Osteoblast (primary cell): Measurements from ENCODE around the gene ANTXR2. TPM values are rescaled to one million over a fixed set of nuclear protein-coding genes. Genes with fewer than 3 reads are reported as not detected.

Experiments
- DNase-seq: peaks from one replicate; pipeline ENCODE4 v3.0.0; 2011; ENCODE audit warnings: low spot score, mixed read lengths; ENCODE audit not compliant: insufficient read length; ENCODE audit errors: missing footprints
- H2AFZ ChIP-seq: 2 replicates; pipeline ENCODE4 v1.6.0; 2011; ENCODE audit warnings: mild to moderate bottlenecking, low read length
- H3K27ac ChIP-seq: 2 replicates; pipeline ENCODE4 v1.5.1; 2011; ENCODE audit warnings: mild to moderate bottlenecking, low read depth, low read length, moderate library complexity
- H3K27me3 ChIP-seq: 2 replicates; pipeline ENCODE4 v1.6.0; 2012; ENCODE audit warnings: mild to moderate bottlenecking, control low read depth, inconsistent platforms, low read length, moderate library complexity; ENCODE audit not compliant: insufficient read depth
- H3K36me3 ChIP-seq: 2 replicates; pipeline ENCODE4 v1.5.1; 2011; ENCODE audit warnings: mild to moderate bottlenecking, low read length, control low read depth, moderate library complexity; ENCODE audit not compliant: insufficient read depth
- H3K4me1 ChIP-seq: 2 replicates; pipeline ENCODE4 v1.5.1; 2011; ENCODE audit warnings: mild to moderate bottlenecking, low read length, control low read depth, moderate library complexity; ENCODE audit not compliant: insufficient read depth
- H3K4me2 ChIP-seq: 2 replicates; pipeline ENCODE4 v1.6.0; 2011; ENCODE audit warnings: mild to moderate bottlenecking, low read length; ENCODE audit not compliant: insufficient read depth
- H3K4me3 ChIP-seq: fragments of 200-600 bp; sonication (generic); 3 replicates; pipeline ENCODE4 v1.5.1; 2012; ENCODE audit warnings: mild to moderate bottlenecking, low read length, inconsistent platforms; ENCODE audit not compliant: insufficient read depth
- H3K79me2 ChIP-seq: 2 replicates; pipeline ENCODE4 v1.6.0; 2012; ENCODE audit warnings: mild to moderate bottlenecking, low read length, control low read depth, inconsistent platforms; ENCODE audit not compliant: insufficient read depth
- H3K9me3 ChIP-seq: 2 replicates; pipeline ENCODE4 v1.5.1; 2011; ENCODE audit warnings: low read depth, low read length, control low read depth
- H4K20me1 ChIP-seq: 2 replicates; pipeline ENCODE4 v1.6.0; 2012; ENCODE audit warnings: mild to moderate bottlenecking, low read length, control low read depth; ENCODE audit not compliant: insufficient read depth
- CTCF ChIP-seq: IDR thresholded peaks from 2 replicates; pipeline ENCODE4 v1.5.1; 2011; ENCODE audit warnings: mild to moderate bottlenecking, low read depth, low read length, moderate library complexity; ENCODE audit errors: extremely low read depth
- total RNA-seq: library from RNA; depleted of rRNA; stranded (reverse); fragments of >200 nt; gene quantifications from 2 replicates; pipeline ENCODE4 v1.2.3, GENCODE V29; 2012

ANTXR2 gene
- total RNA-seq, 1 donor: 97.4 TPM

- Histone ChIP-seq H3K4me1 (peaks cover 20% of the 10 kb centered on the region), H2AFZ (no peak overlapping the region), H3K27me3 (no peaks in the 10 kb centered on the region), H3K79me2 (peaks cover 35% of the 10 kb centered on the region), H3K27ac (peak overlapping the region; percentile 2), H4K20me1 (no peaks in the 10 kb centered on the region), H3K4me2 (no peak overlapping the region), H3K9me3 (no peaks in the 10 kb centered on the region), H3K36me3 (peaks cover 32% of the 10 kb centered on the region), H3K4me3 (no peak overlapping the region)
- DNase-seq: no peak
- TF ChIP-seq CTCF: no peak
Observed at GRCh38 chr4:80049813-80050534, 23.1 kb downstream of the ANTXR2 start.

- Histone ChIP-seq H3K27me3 (no peaks in the 10 kb centered on the region), H3K79me2 (peaks cover 33% of the 10 kb centered on the region), H3K36me3 (peaks cover 30% of the 10 kb centered on the region), H3K4me3 (no peak overlapping the region), H4K20me1 (no peaks in the 10 kb centered on the region), H3K27ac (no peak overlapping the region), H3K4me1 (peaks cover 20% of the 10 kb centered on the region), H3K9me3 (no peaks in the 10 kb centered on the region), H2AFZ (no peak overlapping the region), H3K4me2 (no peak overlapping the region)
- no peak for TF ChIP-seq CTCF
- no peak for DNase-seq
Observed at GRCh38 chr4:80049402-80049801, 23.6 kb downstream of the ANTXR2 start.

GRCh38 chr4:80045786-80046185 lies 27.2 kb downstream of the ANTXR2 start:
- Histone ChIP-seq H3K79me2 (peaks cover 50% of the 10 kb centered on the region), H4K20me1 (no peaks in the 10 kb centered on the region), H3K4me1 (peaks cover 20% of the 10 kb centered on the region), H3K27ac (peak overlapping the region; percentile 40), H3K36me3 (peaks cover 26% of the 10 kb centered on the region), H3K9me3 (no peaks in the 10 kb centered on the region), H3K4me3 (no peak overlapping the region), H3K27me3 (no peaks in the 10 kb centered on the region), H2AFZ (no peak overlapping the region), H3K4me2 (peak overlapping the region; percentile 34)
- TF ChIP-seq CTCF: no peak
- peak; percentile 6 for DNase-seq

- DNase-seq: no peak
- no peaks in the 10 kb centered on the region for H3K27me3 ChIP-seq
- no peak overlapping the region for H3K27ac ChIP-seq
- H3K4me3 ChIP-seq: no peak overlapping the region
- H3K4me2 ChIP-seq: no peak overlapping the region
- H2AFZ ChIP-seq: no peak overlapping the region
- no peaks in the 10 kb centered on the region for H4K20me1 ChIP-seq
- no peaks in the 10 kb centered on the region for H3K9me3 ChIP-seq
- peaks cover 59% of the 10 kb centered on the region for H3K79me2 ChIP-seq
- H3K4me1 ChIP-seq: peaks cover 9% of the 10 kb centered on the region
- H3K36me3 ChIP-seq: peaks cover 33% of the 10 kb centered on the region
- no peak for TF ChIP-seq CTCF
Observed at GRCh38 chr4:80043541-80043940, 29.5 kb downstream of the ANTXR2 start.
